Esophagus squamous epithelium (tissue), 5 donors: ENCODE data around the gene GLRA3. TPM values are rescaled to one million over a fixed set of nuclear protein-coding genes. Genes with fewer than 3 reads are reported as not detected.

Experiments
- DNase-seq: peaks from one replicate; lab custom pipeline; 2025; lab: John Stamatoyannopoulos, UW
- H3K27ac ChIP-seq, 4 donors: fragments of 200-600 bp; sonication (generic); one replicate each; pipeline ENCODE4 v1.5.1; 2016 to 2019; ENCODE audit warnings: mild to moderate bottlenecking in 1 of 4
- H3K27me3 ChIP-seq, 4 donors: fragments of 200-600 bp; sonication (generic); 1 replicate in 3 of 4; 2 replicates in 1 of 4; pipeline versions ENCODE4 v1.5.1 to v1.6.0; 2017 to 2021; ENCODE audit warnings: antibody characterized with exemption in 1 of 4
- H3K36me3 ChIP-seq, 3 donors: fragments of 200-600 bp; sonication (generic); one replicate each; pipeline ENCODE4 v1.5.1; 2016 to 2019
- H3K4me1 ChIP-seq, 3 donors: fragments of 200-600 bp; sonication (generic); one replicate each; pipeline ENCODE4 v1.5.1; 2017 to 2019
- H3K4me3 ChIP-seq, 4 donors: fragments of 200-600 bp; sonication (generic); 1 replicate in 3 of 4; 2 replicates in 1 of 4; pipeline ENCODE4 v1.5.1; 2016 to 2019; ENCODE audit warnings: mild to moderate bottlenecking in 2 of 4, moderate library complexity in 1 of 4
- H3K9me3 ChIP-seq, 3 donors: fragments of 200-600 bp; sonication (generic); one replicate each; pipeline ENCODE4 v1.5.1; 2016 to 2019
- POLR2A ChIP-seq, 4 donors: fragments of 450-650 bp; IDR thresholded peaks; one replicate each; pipeline ENCODE4 v1.6.1; 2017; ENCODE audit warnings: antibody characterized with exemption in 4 of 4, mild to moderate bottlenecking in 4 of 4, moderate library complexity in 3 of 4
- WGBS, 2 donors: methylation state at CpG; one replicate each; pipeline ENCODE4 v1.1.5; 2018; 5-methylcytosine and 5-hydroxymethylcytosine counted together
- intact Hi-C: fragments of 100-400 bp; cut with DNase I; formaldehyde crosslinking; loops from one replicate; pipeline ENCODE4 v1.15.0; 2022
- total RNA-seq, 4 donors: library from RNA; depleted of rRNA; stranded (reverse); fragments of >200 nt; gene quantifications; one replicate each; pipeline ENCODE4 v1.1.0, GENCODE V29; 2016
- TF ChIP-seq, protein P1 (sequence below), 6 experiments: fragments of 450-650 bp in 4 of 6; fragments of 200-600 bp in 2 of 6; sonication (generic) in 2 of 6; IDR thresholded peaks; one replicate each; pipeline ENCODE4 v1.5.1; 2016 to 2019; ENCODE audit warnings: antibody characterized with exemption in 6 of 6, mild to moderate bottlenecking in 4 of 6, moderate library complexity in 4 of 6
- donor health status: DM: yes; HTN: yes; CAD: no.

GLRA3 gene
- total RNA-seq, 4 donors from 2014 or later = not detected

DNA sequence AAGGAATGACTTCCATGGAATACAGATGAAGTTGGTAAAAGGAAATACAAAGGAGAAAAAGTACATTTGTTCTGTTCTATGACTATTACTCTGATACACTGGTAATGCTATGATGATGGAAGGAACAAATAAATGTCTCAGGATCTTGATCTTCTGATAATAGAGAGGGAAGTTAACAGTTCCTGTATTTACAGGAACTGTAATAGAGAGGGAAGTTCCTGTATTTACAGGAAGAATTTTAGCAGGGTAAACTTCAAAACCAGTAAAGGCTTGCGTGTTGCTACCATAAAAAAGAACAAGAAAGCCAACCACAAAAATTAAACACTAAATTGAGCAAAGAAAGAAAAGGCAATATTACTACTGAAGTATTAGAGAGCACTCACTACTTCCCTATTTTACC lies 215.1 kb downstream of the GLRA3 start:
- Histone ChIP-seq H3K27ac (no peak overlapping the region), H3K27me3 (no peaks in the 10 kb centered on the region), H3K9me3 (no peaks in the 10 kb centered on the region), H3K4me3 (no peak overlapping the region), H3K36me3 (no peaks in the 10 kb centered on the region), H3K4me1 (no peaks in the 10 kb centered on the region)
- DNase-seq = no peak
- TF ChIP-seq, protein P1, sequence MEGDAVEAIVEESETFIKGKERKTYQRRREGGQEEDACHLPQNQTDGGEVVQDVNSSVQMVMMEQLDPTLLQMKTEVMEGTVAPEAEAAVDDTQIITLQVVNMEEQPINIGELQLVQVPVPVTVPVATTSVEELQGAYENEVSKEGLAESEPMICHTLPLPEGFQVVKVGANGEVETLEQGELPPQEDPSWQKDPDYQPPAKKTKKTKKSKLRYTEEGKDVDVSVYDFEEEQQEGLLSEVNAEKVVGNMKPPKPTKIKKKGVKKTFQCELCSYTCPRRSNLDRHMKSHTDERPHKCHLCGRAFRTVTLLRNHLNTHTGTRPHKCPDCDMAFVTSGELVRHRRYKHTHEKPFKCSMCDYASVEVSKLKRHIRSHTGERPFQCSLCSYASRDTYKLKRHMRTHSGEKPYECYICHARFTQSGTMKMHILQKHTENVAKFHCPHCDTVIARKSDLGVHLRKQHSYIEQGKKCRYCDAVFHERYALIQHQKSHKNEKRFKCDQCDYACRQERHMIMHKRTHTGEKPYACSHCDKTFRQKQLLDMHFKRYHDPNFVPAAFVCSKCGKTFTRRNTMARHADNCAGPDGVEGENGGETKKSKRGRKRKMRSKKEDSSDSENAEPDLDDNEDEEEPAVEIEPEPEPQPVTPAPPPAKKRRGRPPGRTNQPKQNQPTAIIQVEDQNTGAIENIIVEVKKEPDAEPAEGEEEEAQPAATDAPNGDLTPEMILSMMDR (IDR thresholded peaks at IDR 0.05) = no peak
- no peak for TF ChIP-seq POLR2A (IDR thresholded peaks at IDR 0.05)
- intact Hi-C loops = no loop called here
- WGBS, 2 donors = 50 to 69% methylated on average over 1 of the region's 1 CpG

DNA sequence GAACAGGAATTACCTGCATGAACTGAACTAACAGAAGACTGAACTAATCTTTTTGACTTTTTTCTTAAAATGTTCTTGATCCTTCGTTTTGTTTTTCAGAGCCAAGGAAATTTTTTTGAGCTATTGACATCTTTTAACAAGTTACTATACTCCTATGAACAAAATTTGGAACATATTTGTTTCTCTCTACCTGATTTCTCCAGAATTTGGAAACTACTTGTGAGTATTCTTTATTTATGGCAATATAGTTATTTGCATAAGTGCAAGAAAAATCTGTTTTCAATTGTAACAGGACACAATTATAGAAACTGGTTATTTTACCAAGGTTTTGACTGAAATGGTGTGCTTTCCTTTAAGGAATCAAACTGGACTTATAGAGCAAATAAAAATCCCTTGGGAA lies 217.3 kb downstream of the GLRA3 start:
- Histone ChIP-seq H3K9me3 (no peaks in the 10 kb centered on the region), H3K4me1 (no peaks in the 10 kb centered on the region), H3K36me3 (no peaks in the 10 kb centered on the region), H3K27ac (no peak overlapping the region), H3K4me3 (no peak overlapping the region), H3K27me3 (no peaks in the 10 kb centered on the region)
- intact Hi-C loops = no loop called here
- 82 to 83% methylated on average over 1 of the region's 1 CpG for WGBS, 2 donors
- TF ChIP-seq POLR2A (IDR thresholded peaks at IDR 0.05) = no peak
- TF ChIP-seq, protein P1 (IDR thresholded peaks at IDR 0.05) = no peak
- no peak for DNase-seq

DNA sequence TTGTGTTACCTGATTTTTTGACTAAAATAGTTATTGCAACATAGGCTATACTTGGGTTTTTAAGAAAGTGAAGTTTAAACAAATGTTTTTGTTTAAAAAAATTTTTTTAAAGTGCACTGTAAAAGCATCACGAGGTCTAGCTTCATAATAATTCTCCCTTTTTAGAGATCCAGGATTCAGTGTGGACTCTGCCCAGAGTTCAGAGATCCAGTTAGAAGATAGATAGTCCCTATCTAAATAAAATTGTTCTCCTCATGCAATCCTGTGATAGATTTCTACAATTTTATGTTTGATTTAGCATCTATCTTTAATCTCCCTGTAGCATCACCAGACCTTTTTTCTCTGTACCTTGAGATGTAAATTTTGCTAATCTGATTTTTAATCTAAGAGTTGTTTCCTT lies 221.3 kb downstream of the GLRA3 start:
- TF ChIP-seq POLR2A (IDR thresholded peaks at IDR 0.05) = no peak
- TF ChIP-seq, protein P1 (IDR thresholded peaks at IDR 0.05) = no peak
- WGBS, 2 donors = 65 to 68% methylated on average over 1 of the region's 1 CpG
- H3K4me1 ChIP-seq = no peaks in the 10 kb centered on the region
- intact Hi-C loops = no loop called here
- no peak for DNase-seq
- H3K27ac ChIP-seq = no peak overlapping the region
- H3K27me3 ChIP-seq = no peaks in the 10 kb centered on the region
- no peaks in the 10 kb centered on the region for H3K9me3 ChIP-seq
- H3K4me3 ChIP-seq = no peak overlapping the region
- H3K36me3 ChIP-seq = no peaks in the 10 kb centered on the region

DNA sequence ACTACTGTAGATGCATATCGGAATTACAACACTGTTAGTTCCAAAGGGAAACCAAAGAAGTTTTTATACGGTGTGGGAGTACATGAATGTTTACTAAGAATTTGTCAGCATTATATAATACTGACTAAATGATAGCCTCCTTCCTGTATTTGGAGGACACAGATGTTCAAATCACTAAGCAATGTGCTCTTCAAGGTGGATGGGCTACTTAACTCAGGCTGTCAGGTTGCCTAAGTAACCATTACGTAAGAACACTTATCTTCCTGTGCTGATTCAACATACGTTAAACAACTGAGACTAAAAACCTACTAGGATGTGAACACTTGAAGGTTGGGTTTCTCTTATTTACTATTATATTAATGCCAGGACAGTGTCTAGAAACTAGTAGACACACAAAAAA lies 224.8 kb downstream of the GLRA3 start:
- intact Hi-C loops = no loop called here
- no peak for DNase-seq
- H3K27ac ChIP-seq = no peak overlapping the region
- H3K4me1 ChIP-seq = peaks cover 0 to 4% (median 0%) of the 10 kb centered on the region in 3 donors
- H3K4me3 ChIP-seq = no peak overlapping the region
- no peaks in the 10 kb centered on the region for H3K9me3 ChIP-seq
- TF ChIP-seq, protein P1 (IDR thresholded peaks at IDR 0.05) = no peak
- TF ChIP-seq POLR2A (IDR thresholded peaks at IDR 0.05) = no peak
- H3K36me3 ChIP-seq = no peaks in the 10 kb centered on the region
- H3K27me3 ChIP-seq = no peaks in the 10 kb centered on the region
- WGBS, 2 donors = 43 to 53% methylated on average over 4 of the region's 4 CpGs

DNA sequence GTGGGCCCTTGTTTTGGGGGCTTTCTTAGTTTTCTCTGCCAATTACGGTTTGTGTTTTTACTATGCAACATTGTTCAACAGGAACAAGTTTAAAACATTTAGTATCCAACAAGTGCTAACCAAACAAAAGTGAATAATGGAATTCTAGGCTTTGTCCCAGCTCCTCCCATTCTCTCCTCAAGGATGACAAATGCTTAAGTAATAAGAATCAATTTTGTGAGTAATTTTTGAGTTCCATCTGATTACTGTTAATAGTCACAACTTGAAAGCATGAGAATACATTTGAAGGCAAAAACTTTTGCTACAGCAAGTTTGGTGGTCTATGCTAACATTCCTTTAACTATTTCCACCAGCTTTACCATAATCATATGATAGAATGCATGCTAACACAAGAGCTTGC lies 228.7 kb downstream of the GLRA3 start:
- 13 to 17% methylated on average over 1 of the region's 1 CpG for WGBS, 2 donors
- H3K27ac ChIP-seq = no peak overlapping the region
- no peaks in the 10 kb centered on the region for H3K27me3 ChIP-seq
- H3K4me3 ChIP-seq = no peak overlapping the region
- no peak for DNase-seq
- no peaks in the 10 kb centered on the region for H3K9me3 ChIP-seq
- no peaks in the 10 kb centered on the region for H3K36me3 ChIP-seq
- H3K4me1 ChIP-seq = peaks cover 0 to 4% (median 0%) of the 10 kb centered on the region in 3 donors
- intact Hi-C loops = no loop called here
- TF ChIP-seq, protein P1 (IDR thresholded peaks at IDR 0.05) = no peak
- no peak for TF ChIP-seq POLR2A (IDR thresholded peaks at IDR 0.05)
